ENCODE results near the gene ZNF862. TPM values are rescaled to one million over a fixed set of nuclear protein-coding genes. Genes with fewer than 3 reads are reported as not detected.

ZNF862 gene
- total and polyA plus RNA-seq, 2 experiments from 2014 or later = 0.94 to 2.3 TPM

DNA sequence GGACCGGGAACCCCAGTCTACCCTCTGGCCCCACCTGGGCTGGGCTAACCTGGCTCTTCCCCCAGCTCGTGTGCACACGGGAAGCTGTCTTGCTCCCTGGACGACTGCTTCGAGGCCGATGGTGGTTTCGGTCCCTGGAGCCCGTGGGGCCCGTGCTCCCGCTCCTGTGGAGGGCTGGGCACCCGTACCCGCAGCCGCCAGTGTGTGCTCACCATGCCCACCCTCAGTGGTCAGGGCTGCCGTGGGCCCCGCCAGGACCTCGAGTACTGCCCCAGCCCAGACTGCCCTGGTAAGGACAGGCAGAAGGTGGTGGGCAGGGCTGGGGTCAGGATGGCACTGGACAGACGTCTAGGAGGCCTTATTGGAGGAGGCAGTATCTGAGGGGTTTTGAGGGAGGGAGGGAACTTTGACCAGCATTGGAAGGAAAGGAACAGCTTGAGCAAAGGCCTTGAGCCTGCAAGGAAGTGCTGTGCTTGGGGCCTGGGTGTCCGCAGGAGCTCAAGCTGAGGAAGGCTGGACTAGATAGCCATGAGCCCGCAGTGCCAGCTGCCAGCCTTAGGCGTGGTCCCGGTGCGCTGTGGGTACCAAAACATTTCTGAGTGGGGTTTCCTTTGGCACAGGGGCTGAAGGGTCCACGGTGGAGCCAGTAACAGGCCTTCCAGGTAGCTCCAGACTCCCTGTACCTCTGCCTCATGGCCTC lies 20.2 kb upstream of the ZNF862 start (continued):
- TF ChIP-seq, protein P1, sequence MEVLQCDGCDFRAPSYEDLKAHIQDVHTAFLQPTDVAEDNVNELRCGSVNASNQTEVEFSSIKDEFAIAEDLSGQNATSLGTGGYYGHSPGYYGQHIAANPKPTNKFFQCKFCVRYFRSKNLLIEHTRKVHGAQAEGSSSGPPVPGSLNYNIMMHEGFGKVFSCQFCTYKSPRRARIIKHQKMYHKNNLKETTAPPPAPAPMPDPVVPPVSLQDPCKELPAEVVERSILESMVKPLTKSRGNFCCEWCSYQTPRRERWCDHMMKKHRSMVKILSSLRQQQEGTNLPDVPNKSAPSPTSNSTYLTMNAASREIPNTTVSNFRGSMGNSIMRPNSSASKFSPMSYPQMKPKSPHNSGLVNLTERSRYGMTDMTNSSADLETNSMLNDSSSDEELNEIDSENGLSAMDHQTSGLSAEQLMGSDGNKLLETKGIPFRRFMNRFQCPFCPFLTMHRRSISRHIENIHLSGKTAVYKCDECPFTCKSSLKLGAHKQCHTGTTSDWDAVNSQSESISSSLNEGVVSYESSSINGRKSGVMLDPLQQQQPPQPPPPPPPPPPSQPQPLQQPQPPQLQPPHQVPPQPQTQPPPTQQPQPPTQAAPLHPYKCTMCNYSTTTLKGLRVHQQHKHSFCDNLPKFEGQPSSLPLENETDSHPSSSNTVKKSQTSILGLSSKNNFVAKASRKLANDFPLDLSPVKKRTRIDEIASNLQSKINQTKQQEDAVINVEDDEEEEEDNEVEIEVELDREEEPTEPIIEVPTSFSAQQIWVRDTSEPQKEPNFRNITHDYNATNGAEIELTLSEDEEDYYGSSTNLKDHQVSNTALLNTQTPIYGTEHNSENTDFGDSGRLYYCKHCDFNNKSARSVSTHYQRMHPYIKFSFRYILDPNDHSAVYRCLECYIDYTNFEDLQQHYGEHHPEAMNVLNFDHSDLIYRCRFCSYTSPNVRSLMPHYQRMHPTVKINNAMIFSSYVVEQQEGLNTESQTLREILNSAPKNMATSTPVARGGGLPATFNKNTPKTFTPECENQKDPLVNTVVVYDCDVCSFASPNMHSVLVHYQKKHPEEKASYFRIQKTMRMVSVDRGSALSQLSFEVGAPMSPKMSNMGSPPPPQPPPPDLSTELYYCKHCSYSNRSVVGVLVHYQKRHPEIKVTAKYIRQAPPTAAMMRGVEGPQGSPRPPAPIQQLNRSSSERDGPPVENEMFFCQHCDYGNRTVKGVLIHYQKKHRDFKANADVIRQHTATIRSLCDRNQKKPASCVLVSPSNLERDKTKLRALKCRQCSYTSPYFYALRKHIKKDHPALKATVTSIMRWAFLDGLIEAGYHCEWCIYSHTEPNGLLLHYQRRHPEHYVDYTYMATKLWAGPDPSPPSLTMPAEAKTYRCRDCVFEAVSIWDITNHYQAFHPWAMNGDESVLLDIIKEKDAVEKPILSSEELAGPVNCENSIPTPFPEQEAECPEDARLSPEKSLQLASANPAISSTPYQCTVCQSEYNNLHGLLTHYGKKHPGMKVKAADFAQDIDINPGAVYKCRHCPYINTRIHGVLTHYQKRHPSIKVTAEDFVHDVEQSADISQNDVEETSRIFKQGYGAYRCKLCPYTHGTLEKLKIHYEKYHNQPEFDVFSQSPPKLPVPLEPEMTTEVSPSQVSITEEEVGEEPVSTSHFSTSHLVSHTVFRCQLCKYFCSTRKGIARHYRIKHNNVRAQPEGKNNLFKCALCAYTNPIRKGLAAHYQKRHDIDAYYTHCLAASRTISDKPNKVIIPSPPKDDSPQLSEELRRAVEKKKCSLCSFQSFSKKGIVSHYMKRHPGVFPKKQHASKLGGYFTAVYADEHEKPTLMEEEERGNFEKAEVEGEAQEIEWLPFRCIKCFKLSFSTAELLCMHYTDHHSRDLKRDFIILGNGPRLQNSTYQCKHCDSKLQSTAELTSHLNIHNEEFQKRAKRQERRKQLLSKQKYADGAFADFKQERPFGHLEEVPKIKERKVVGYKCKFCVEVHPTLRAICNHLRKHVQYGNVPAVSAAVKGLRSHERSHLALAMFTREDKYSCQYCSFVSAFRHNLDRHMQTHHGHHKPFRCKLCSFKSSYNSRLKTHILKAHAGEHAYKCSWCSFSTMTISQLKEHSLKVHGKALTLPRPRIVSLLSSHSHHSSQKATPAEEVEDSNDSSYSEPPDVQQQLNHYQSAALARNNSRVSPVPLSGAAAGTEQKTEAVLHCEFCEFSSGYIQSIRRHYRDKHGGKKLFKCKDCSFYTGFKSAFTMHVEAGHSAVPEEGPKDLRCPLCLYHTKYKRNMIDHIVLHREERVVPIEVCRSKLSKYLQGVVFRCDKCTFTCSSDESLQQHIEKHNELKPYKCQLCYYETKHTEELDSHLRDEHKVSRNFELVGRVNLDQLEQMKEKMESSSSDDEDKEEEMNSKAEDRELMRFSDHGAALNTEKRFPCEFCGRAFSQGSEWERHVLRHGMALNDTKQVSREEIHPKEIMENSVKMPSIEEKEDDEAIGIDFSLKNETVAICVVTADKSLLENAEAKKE (CRISPR knock-in tag; IDR thresholded peaks at IDR 0.05) = no peak
- TF ChIP-seq ZNF114 (CRISPR knock-in tag; IDR thresholded peaks at IDR 0.05) = no peak
- TF ChIP-seq ZNF331 (CRISPR knock-in tag; IDR thresholded peaks at IDR 0.05; ENCODE audit: low read depth) = no peak
- TF ChIP-seq EZH2phosphoT487 (IDR thresholded peaks at IDR 0.05; ENCODE audit: unreplicated experiment) = no peak
- TF ChIP-seq, protein P2, sequence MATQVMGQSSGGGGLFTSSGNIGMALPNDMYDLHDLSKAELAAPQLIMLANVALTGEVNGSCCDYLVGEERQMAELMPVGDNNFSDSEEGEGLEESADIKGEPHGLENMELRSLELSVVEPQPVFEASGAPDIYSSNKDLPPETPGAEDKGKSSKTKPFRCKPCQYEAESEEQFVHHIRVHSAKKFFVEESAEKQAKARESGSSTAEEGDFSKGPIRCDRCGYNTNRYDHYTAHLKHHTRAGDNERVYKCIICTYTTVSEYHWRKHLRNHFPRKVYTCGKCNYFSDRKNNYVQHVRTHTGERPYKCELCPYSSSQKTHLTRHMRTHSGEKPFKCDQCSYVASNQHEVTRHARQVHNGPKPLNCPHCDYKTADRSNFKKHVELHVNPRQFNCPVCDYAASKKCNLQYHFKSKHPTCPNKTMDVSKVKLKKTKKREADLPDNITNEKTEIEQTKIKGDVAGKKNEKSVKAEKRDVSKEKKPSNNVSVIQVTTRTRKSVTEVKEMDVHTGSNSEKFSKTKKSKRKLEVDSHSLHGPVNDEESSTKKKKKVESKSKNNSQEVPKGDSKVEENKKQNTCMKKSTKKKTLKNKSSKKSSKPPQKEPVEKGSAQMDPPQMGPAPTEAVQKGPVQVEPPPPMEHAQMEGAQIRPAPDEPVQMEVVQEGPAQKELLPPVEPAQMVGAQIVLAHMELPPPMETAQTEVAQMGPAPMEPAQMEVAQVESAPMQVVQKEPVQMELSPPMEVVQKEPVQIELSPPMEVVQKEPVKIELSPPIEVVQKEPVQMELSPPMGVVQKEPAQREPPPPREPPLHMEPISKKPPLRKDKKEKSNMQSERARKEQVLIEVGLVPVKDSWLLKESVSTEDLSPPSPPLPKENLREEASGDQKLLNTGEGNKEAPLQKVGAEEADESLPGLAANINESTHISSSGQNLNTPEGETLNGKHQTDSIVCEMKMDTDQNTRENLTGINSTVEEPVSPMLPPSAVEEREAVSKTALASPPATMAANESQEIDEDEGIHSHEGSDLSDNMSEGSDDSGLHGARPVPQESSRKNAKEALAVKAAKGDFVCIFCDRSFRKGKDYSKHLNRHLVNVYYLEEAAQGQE (IDR thresholded peaks at IDR 0.05; ENCODE audit: unreplicated experiment) = no peak
- TF ChIP-seq STAT1 (IDR thresholded peaks at IDR 0.05; ENCODE audit: unreplicated experiment) = no peak
